ENCODE results near the gene ACACA. TPM values are rescaled to one million over a fixed set of nuclear protein-coding genes. Genes with fewer than 3 reads are reported as not detected.
"Not testable (repeated sequence)": the region's sequence is repeated elsewhere in the genome, so short reads cannot be mapped to it uniquely, and the experiment has no call there.

Gene ACACA
- total RNA-seq, 4 donors from 2014 or later, result 28.7 to 72.7 (median 42.2) TPM

GRCh38 chr17:37413875-37414519 is 7.4 kb upstream of the ACACA start:
- no peak for ATAC-seq (ENCODE audit: low FRiP score)
- DNase-seq (ENCODE audit: low spot score), result no peak
- no peak for TF ChIP-seq CTCF (IDR thresholded peaks at IDR 0.05)

DNA sequence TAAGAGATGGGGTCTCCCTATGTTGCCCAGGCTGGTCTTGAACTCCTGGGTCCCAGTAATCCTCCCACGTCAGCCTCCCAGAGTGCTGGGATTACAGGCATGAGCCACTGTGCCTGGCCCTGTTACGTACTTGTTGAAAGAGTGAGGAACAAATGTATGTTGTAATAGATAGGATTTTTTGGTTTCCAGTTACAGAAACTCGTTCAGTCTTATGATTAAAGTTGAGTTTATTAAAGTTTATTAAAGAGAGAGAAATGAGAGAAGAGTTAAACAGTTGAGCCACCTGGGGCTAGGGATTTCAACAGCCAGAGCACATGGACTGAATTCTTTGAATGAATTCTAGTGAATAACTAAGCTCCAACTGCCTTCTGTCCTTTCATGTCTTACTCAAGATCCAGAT is 3.7 kb upstream of the ACACA start:
- DNase-seq (ENCODE audit: low spot score) (no peak), ATAC-seq (ENCODE audit: low FRiP score) (no peak)
- TF ChIP-seq CTCF (IDR thresholded peaks at IDR 0.05), result no peak

DNA sequence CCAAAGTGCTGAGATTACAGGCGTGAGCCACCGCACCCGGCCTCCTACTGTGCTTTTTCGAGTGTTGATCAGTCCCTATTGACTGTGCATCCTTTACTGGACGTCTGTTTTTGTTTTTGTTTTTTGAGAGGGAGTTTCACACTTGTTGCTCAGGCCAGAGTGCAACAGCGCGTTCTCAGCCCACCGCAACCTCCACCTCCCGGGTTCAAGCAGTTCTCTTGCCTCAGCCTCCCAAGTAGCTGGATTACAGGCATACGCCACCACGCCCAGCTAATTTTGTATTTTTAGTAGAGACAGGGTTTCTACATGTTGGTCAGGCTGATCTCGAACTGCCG is 1.5 kb upstream of the ACACA start:
- ATAC-seq (ENCODE audit: low FRiP score); DNase-seq (ENCODE audit: low spot score): not testable (repeated sequence)

GRCh38 chr17:37405955-37406634 is 541 bp downstream of the ACACA start:
- no peak for TF ChIP-seq CTCF (IDR thresholded peaks at IDR 0.05)
- peak; percentile 45 for ATAC-seq (ENCODE audit: low FRiP score)
- DNase-seq (ENCODE audit: low spot score), result no peak

DNA sequence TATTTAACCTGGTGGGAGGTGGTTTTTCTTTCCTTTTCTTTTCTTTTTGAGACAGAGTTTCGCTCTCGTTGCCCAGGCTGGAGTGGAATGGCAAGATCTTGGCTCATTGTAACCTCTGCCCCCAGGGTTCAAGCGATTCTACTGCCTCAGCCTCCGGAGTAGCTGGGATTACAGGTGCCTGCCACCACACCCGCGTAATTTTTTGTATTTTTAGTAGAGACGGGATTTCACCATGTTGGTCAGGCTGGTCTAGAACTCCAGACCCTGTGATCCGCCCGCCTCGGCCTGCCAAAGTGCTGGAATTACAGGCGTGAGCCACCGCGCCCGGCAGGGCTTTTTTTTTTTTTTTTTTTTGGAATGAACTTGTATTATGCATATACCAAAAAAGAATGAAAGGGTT is 1.1 kb downstream of the ACACA start:
- DNase-seq (ENCODE audit: low spot score); ATAC-seq (ENCODE audit: low FRiP score): not testable (repeated sequence)

DNA sequence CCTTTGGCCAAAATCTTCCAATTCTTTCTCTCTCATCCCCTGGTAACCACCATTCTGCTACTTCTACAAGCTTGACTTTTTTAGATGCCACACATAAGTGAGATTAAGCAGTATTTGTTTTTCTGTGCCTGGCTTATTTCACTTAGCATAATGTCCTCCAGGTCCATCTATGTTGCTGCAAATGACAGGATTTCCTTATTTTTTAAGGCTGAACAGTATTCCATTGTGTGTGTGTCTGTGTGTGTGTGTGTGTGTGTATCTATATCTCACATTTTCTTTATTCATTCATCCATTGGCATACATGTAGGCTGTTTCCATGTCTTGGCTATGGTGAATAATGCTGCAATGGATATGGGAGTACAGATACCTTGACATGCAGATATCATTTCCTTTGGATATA is 6.1 kb downstream of the ACACA start:
- no peak for TF ChIP-seq CTCF (IDR thresholded peaks at IDR 0.05)
- DNase-seq (ENCODE audit: low spot score) (no peak), ATAC-seq (ENCODE audit: low FRiP score) (no peak)

DNA sequence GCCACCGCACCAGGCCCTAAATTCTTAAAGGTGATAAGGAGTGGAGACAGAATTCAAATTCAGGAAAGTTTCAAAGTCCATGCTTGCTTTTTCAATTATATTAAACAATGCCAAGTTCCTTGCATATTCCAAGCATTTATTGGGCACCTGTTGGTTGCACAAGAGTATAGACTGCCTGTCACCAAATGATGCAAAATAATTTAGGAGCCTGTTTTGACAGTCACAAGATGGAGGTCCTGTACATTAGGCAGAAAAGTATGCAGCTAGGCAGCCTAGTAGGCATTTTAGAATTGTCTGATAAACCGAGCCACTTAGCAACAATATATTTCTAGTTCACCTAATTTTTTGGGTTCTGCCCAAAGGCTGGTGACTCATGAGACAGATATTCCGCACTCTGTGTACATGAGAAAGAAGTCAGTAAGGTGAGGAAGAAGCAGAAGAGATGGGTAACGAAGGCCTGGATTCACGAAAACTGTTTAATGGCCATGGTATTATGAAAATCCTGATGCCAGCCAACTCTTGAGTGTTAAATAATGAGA is 7.3 kb downstream of the ACACA start:
- no peak for TF ChIP-seq CTCF (IDR thresholded peaks at IDR 0.05)
- DNase-seq (ENCODE audit: low spot score) (no peak), ATAC-seq (ENCODE audit: low FRiP score) (no peak)

DNA sequence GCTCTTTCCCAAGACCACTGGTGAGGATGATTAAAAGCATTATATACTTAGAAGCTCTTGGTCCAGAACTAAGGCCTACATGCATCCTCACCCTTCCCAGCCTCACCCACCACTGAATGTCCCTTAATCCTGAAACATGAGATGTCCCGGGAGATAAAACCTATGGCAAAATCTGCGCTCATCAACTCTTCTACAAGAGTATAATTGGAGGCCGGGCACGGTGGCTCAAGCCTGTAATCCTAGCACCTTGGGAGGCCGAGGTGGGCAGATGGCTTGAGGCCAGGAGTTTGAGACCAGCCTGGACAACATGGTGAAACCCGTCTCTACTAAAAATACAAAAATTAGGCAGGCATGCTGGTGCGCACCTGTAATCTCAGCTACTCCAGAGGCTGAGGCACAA is 13.3 kb downstream of the ACACA start:
- TF ChIP-seq CTCF (IDR thresholded peaks at IDR 0.05), result no peak
- no peak for DNase-seq (ENCODE audit: low spot score)
- ATAC-seq (ENCODE audit: low FRiP score), result no peak
